ENCODE measurements around the gene TPSB2.
"Not testable (repeated sequence)": the region's sequence is repeated elsewhere in the genome, so short reads cannot be mapped to it uniquely, and the experiment has no call there.

TPSB2 gene

DNA sequence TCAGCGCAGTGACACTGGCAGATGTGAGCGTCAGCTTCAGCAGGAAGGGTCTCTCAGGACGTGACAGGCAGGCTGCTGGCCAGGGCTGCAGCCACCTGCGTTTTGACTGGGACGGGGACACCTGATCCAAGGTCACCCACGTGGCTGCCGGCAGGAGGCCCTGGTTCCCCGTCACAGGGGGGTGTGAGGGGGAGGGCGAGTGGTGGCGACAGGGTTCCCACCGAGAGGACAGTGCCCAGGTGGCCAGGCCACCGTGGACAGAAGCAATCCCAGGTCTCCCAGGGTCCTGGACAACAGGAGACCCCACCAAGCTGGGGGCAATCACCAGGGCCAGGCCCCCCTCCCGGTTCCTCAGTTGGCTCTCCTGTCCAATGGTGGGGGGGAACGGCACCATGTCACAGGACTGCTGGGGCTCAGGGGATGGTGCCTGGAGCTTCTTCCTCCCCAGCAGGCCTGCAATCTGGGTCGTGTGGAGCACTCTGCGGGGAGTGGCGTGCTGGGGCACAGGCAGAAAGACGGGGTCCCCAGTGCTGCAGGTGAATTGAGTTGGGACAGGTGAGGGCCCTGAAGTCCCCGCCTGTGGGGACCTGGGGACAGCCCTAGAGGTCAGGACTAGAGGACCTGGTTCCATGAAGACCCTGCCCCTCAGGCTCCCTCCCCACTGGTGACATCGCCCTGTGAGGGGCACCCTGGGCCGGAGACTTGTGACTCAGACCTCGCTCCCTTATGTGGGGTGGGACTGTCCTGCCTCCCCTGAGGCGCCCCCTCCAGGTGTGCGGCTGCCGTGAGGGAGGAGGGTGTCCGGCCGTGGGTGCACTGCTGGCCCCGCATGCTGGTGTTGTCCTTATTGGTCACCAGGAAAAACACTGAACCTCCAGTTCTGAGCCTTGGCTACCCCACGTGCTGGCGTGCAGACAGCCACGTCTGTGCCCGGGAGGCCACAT lies 14.2 kb upstream of the TPSB2 start:
- not testable (repeated sequence) for DNase-seq (ENCODE audit: extremely low read depth in 1 of 2, low read depth in 1 of 2)

- not testable (repeated sequence) for DNase-seq (ENCODE audit: extremely low read depth in 1 of 2, low read depth in 1 of 2)
Measured at GRCh38 chr16:1243363-1243762, 13.4 kb upstream of the TPSB2 start.

DNA sequence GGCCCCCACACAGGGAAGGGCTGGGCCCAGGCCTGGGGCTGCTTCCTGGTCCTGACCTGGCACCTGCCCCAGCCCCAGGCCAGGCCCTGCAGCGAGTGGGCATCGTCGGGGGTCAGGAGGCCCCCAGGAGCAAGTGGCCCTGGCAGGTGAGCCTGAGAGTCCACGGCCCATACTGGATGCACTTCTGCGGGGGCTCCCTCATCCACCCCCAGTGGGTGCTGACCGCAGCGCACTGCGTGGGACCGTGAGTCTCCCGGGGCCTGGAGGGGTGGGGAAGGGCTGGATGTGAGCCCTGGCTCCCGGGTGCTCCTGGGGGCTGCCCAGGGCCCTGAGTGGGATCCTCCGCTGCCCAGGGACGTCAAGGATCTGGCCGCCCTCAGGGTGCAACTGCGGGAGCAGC lies 11.1 kb upstream of the TPSB2 start:
- not testable (repeated sequence) for DNase-seq (ENCODE audit: extremely low read depth in 1 of 2, low read depth in 1 of 2)

DNA sequence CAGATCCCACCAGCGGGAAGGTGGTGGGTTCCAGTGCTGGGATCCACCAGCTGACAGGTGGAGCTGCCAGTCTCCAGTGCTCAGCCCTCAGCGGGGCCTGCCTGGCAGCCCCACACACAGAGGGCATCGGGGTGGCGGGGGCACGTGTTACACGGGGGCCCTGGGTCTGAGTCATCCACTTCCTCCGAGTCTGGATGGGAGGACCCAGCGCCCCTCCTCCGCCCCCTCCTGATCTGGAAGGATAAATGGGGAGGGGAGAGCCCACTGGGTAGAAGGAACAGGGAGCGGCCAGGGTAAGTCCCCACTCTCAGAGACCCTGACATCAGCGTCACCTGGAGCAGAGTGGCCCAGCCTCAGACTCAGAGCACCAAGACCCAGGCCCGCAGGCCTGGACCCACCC lies 10.5 kb upstream of the TPSB2 start, which contains the start of gene TPSAB1:
TSS of gene TPSAB1 (plus strand) at position 270 of the 400 bp plus-strand sequence. CDS start 234 bp downstream, outside the sequence.
- DNase-seq (ENCODE audit: extremely low read depth in 1 of 2, low read depth in 1 of 2), result not testable (repeated sequence)

- not testable (repeated sequence) for DNase-seq (ENCODE audit: extremely low read depth in 1 of 2, low read depth in 1 of 2)
Measured at GRCh38 chr16:1239575-1239974, 9.6 kb upstream of the TPSB2 start.

DNA sequence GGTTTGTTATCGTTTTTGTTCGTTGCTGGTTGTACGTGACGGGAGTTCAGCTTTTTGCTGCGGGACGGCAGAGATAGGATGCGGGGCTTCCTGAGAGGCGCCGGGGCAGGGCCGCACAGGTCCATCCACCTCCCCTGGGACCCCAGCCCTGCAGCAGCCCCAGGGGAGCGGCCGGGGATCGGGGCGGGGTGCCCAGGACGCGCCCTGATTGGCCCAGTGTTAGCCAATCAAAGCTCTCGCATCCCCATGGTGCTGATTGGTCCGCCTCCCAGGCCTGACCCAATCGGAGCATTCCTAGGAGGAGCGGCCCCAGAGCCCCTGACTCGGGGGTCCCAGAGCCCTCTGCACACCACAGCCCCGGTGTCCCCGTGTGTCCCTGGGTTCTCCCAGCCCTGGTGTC lies 8.9 kb upstream of the TPSB2 start:
- DNase-seq (ENCODE audit: extremely low read depth in 1 of 2, low read depth in 1 of 2), result not testable (repeated sequence)

GRCh38 chr16:1237990-1238389 lies 8.0 kb upstream of the TPSB2 start:
- no peak for DNase-seq (ENCODE audit: extremely low read depth in 1 of 2, low read depth in 1 of 2)

DNA sequence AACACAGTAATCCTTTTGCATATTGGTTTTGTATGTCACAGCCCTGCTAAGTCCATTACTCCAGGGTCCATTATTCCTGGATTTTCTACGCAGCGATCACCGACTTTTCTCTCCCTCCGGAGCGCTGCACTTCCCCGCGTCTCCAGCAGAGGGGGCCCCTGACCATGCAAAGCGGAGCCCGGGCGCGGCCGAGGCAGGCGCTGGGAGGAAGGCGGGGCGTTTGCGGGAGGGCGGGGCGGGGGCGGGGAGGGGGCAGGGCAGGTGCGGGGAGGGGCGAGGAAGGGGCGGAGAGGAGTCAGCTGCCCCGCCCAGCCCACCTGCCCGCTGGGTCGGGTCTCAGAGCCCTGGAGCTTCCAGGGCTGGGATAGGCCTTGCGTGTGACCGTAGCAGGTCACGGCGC lies 6.7 kb upstream of the TPSB2 start:
- DNase-seq (ENCODE audit: extremely low read depth in 1 of 2, low read depth in 1 of 2), result not testable (repeated sequence)

- DNase-seq (ENCODE audit: extremely low read depth in 1 of 2, low read depth in 1 of 2), result not testable (repeated sequence)
Measured at GRCh38 chr16:1232049-1232748, 2.2 kb upstream of the TPSB2 start.

GRCh38 chr16:1231301-1231700 lies 1.3 kb upstream of the TPSB2 start:
- DNase-seq (ENCODE audit: extremely low read depth in 1 of 2, low read depth in 1 of 2), result not testable (repeated sequence)

DNA sequence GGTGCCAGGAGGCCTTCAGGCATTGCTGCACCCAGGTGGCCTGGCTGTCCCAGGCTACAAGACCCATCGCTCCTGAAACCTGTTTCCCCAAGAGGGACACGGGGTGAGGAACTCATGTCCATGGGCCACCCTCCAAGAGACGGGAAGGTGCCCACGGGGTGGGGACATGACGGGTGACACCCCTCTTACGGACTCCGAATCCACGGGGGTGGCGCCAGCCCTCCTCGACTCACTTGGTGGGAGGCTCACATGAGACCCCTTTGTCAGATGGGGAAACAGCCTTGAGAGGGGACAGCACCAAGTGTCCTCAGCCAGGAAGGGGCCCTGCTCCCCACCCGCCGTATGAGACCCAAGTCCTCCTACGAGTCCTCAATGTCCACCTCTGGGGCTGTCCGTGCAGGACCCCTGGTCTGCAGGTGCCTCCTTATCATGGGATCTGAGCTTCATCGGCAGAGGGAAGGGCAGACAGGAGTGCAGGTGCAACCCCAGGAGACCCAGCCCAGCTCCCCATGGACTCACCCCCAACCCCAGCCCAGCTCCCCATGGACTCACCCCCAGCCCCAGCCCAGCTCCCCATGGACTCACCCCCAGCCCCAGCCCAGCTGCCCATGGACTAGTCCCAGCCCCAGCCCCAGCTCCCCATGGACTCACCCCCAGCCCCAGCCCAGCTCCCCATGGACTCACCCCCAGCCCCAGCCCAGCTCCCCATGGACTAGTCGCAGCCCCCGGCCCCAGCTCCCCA lies 658 bp upstream of the TPSB2 start:
- not testable (repeated sequence) for DNase-seq (ENCODE audit: extremely low read depth in 1 of 2, low read depth in 1 of 2)

DNA sequence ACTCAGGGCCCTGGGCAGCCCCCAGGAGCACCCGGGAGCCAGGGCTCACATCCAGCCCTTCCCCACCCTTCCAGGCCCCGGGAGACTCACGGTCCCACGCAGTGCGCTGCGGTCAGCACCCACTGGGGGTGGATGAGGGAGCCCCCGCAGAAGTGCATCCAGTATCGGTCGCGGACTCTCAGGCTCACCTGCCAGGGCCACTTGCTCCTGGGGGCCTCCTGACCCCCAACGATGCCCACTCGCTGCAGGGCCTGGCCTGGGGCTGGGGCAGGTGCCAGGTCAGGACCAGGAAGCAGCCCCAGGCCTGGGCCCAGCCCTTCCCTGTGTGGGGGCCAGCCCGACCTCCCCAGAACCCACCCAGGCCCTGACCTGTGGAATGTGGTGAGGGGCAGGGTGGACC lies 508 bp downstream of the TPSB2 start:
- DNase-seq (ENCODE audit: extremely low read depth in 1 of 2, low read depth in 1 of 2), result not testable (repeated sequence)

GRCh38 chr16:1228227-1228626 lies 1.8 kb downstream of the TPSB2 start:
- not testable (repeated sequence) for DNase-seq (ENCODE audit: extremely low read depth in 1 of 2, low read depth in 1 of 2)

- DNase-seq (ENCODE audit: extremely low read depth in 1 of 2, low read depth in 1 of 2), result not testable (repeated sequence)
Measured at GRCh38 chr16:1226692-1227091, 3.3 kb downstream of the TPSB2 start.

DNA sequence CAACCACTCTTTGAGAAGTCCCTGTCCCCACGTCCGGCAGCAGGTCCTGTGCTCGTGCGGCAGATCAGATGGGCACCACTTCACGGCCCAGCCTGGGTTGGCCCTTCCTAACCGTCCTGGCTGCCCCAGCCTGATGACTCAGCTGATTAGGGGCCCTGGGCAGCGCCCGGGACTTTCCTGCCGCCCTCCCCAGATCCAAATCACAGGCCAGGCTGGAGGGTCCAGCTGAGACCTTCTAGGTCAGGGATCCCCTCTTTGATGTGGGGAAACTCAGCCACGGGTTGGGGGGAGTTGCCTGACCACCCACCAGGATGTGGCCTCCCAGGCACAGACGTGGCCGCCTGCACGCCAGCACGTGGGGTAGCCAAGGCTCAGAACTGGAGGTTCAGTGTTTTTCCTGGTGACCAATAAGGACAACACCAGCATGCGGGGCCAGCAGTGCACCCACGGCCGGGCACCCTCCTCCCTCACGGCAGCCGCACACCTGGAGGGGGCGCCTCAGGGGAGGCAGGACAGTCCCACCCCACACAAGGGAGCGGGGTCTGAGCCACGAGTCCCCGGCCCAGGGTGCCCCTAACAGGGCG lies 4.2 kb downstream of the TPSB2 start:
- DNase-seq (ENCODE audit: extremely low read depth in 1 of 2, low read depth in 1 of 2), result not testable (repeated sequence)

DNA sequence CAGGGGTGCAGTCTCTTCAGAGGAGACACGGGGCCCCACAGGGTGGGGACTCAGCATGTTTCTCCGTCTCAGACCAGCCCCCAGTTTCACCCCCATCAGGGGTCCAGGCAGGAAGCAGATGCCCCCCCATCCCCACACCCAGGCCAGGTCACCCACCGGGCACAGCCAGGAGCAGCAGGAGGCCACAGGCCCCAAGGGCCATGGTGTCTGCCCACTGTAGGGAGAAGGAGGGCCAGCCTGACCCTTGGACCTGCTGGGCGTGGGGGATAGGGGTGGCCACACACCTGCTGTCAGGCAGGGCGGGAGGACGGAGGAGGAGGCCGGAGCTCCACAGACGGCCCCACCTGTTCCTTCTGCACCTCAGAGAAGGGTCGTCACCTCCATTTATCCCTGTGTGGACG lies 4.9 kb downstream of the TPSB2 start, which contains the start of gene TPSG1:
TSS of gene TPSG1 (minus strand) at position 218 of the 401 bp plus-strand sequence. CDS start at position 202, 16 bp downstream.
- DNase-seq (ENCODE audit: extremely low read depth in 1 of 2, low read depth in 1 of 2), result no peak

GRCh38 chr16:1224558-1224957 lies 5.4 kb downstream of the TPSB2 start:
- no peak for DNase-seq (ENCODE audit: extremely low read depth in 1 of 2, low read depth in 1 of 2)

DNA sequence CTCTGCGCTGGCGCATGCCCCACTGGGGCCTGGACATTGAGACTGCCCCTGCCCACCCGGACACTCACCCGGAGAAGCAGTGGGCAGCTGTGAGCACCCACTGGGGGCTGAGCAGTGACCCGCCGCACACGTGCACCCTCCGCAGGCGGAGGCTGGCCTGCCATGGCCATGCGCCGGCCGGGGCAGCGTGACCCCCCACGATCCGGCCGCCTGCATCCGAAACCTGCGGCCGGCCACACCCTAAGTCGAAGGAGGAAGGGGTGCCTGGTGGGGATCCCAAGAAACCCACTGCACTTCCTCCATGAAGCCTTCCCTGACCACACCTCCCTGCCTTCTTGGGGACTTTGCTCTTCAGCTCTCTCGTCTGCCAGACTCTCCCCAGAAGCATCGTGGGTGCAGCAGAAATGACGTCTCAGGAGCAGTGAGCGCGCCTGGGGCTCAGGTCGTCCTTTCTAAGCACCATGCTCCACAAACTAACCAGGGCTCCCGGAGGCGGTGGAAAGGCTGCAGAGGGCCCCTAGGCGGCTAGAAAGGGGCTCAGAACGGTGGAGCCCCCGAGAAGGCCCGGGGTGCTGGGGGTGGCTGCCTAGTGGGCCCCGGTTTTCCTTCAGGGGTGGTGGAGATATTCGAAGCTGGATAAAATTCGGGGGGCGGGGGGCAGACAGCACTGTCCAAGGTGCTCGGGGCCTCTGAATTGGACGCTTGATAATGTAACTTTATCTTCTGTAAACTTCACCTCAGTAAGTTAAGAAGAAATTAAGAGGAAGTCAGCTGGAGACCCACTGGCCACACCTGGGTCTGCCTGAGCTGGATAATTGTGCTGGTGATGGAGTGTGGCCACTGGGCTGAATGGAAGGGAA lies 6.4 kb downstream of the TPSB2 start:
- no peak for DNase-seq (ENCODE audit: extremely low read depth in 1 of 2, low read depth in 1 of 2)

GRCh38 chr16:1222553-1223354 lies 7.2 kb downstream of the TPSB2 start:
- DNase-seq (ENCODE audit: extremely low read depth in 1 of 2, low read depth in 1 of 2), result no peak

Measured in stimulated activated CD8-positive, alpha-beta memory T cell treated with anti-CD3 and anti-CD28 coated beads, Interleukin-7, amount 100 ng/mL, for 48 hours (primary cell).